Measurements from ENCODE around the gene CDK5RAP1.

- TF ChIP-seq CTCF (IDR thresholded peaks at IDR 0.05) (no peak), POLR2AphosphoS5 (IDR thresholded peaks at IDR 0.05) (no peak)
Observed at GRCh38 chr20:33362898-33363297, 38.4 kb downstream of the CDK5RAP1 start.

Measured in esophagus muscularis mucosa (tissue), 3 donors.